Fibroblast of pulmonary artery (primary cell): Measurements from ENCODE around the gene XPNPEP1.

ENCODE experiments used
- DNase-seq: peaks from one replicate; pipeline ENCODE4 v3.0.0-alpha.2; 2010; ENCODE audit warnings: low read depth
- H3K4me3 ChIP-seq: replicated peaks from 2 replicates; pipeline ENCODE4 v1.5.1; 2011; ENCODE audit warnings: low read depth, mild to moderate bottlenecking, control low read depth, low read length, moderate library complexity
- TF ChIP-seq, protein P1 (sequence below): IDR thresholded peaks from 2 replicates; pipeline ENCODE4 v1.5.1; 2011; ENCODE audit warnings: mild to moderate bottlenecking, control low read depth, low read length, inconsistent platforms; ENCODE audit errors: missing control alignments

Gene XPNPEP1

DNA sequence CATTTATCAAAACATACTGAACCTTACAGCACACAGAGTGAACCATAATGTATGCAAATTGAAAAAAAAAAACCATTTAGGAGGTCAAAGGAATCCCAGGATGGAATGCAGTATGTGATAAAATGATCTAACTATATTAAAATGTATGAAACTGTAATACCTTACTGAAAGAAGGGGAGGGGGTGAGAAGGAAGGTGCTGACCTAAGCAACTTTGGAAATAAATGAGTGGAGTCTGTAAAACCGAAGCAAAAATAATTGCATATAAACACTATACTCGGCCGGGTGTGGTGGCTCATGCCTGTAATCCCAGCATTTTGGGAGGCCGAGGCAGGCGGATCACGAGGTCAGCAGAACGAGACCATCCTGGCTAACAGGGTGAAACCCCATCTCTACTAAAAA, 69.4 kb downstream of the XPNPEP1 start:
- H3K4me3 ChIP-seq = no peak overlapping the region
- DNase-seq = no peak
- TF ChIP-seq, protein P1, sequence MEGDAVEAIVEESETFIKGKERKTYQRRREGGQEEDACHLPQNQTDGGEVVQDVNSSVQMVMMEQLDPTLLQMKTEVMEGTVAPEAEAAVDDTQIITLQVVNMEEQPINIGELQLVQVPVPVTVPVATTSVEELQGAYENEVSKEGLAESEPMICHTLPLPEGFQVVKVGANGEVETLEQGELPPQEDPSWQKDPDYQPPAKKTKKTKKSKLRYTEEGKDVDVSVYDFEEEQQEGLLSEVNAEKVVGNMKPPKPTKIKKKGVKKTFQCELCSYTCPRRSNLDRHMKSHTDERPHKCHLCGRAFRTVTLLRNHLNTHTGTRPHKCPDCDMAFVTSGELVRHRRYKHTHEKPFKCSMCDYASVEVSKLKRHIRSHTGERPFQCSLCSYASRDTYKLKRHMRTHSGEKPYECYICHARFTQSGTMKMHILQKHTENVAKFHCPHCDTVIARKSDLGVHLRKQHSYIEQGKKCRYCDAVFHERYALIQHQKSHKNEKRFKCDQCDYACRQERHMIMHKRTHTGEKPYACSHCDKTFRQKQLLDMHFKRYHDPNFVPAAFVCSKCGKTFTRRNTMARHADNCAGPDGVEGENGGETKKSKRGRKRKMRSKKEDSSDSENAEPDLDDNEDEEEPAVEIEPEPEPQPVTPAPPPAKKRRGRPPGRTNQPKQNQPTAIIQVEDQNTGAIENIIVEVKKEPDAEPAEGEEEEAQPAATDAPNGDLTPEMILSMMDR = no peak

DNA sequence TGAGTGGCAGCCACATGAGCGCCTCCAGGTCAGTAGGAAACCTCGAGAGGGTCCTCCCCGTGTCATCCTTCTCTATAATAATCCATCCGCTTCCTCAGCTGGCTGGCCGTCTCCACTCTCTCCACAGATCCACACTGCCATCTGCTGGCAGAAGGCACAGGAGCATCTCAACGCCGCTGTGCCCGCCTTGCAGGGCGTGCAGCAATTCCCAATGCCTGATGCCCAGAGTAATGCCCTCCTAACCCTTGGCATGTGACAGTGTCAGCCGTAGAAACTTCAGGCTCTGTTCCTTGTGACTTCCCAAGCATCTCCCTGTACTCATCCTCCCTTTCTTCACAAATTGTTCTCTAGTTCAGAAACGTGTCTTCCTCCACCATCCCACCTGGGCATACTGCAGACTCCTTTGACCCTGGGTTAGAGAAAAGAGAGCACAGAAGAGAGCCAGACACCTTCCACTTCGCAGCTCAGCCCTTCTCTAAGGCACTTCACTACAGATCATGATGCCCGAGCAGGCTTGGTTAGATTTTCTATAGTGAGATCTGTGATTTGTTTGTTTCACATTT, 70.8 kb downstream of the XPNPEP1 start:
- TF ChIP-seq, protein P1 = peak; percentile 93
- peak; percentile 80 for DNase-seq
- H3K4me3 ChIP-seq = no peak overlapping the region

- TF ChIP-seq, protein P1 = no peak
- no peak overlapping the region for H3K4me3 ChIP-seq
- no peak for DNase-seq
Observed at GRCh38 chr10:109851616-109852474, 71.5 kb downstream of the XPNPEP1 start.

DNA sequence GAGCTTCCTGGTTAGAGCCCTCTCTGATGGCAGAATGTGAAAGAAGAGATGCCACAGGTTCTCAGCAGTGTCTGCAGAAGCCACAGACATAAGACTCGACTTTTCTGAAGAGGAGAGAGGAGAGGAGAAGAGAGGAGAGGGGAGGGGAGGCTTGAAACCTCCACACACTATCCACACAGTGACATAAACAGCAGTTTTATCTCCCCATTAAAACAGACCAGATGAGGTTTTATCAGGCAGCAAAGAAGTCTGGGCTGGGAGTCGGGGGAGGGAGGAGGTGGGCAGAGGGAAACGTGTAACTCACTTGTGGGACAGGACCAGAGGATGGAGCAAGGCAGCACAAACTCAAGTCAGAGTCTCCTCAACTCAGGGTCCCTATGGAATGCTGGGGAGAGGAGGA, 76.5 kb downstream of the XPNPEP1 start:
- TF ChIP-seq, protein P1 = no peak
- H3K4me3 ChIP-seq = no peak overlapping the region
- no peak for DNase-seq

DNA sequence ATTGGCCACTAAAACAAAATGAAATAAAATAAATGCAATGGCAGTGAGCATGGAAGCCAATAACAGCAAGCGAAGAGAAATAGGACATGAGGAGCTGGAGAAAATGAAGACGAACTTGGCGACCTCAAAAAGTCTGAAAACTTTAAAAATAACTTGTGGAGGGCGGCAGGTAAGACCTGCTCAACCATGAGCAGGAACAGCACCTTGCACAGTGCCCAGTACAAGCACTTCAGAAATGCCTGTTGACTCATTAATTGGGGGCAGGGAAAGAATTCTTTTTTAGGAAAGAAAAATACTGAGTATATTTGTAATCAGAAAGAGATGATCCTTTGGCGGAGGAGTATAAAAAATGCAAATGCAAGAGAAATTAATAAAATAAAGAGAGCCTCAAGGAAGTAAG, 78.0 kb downstream of the XPNPEP1 start:
- TF ChIP-seq, protein P1 = no peak
- DNase-seq = no peak

DNA sequence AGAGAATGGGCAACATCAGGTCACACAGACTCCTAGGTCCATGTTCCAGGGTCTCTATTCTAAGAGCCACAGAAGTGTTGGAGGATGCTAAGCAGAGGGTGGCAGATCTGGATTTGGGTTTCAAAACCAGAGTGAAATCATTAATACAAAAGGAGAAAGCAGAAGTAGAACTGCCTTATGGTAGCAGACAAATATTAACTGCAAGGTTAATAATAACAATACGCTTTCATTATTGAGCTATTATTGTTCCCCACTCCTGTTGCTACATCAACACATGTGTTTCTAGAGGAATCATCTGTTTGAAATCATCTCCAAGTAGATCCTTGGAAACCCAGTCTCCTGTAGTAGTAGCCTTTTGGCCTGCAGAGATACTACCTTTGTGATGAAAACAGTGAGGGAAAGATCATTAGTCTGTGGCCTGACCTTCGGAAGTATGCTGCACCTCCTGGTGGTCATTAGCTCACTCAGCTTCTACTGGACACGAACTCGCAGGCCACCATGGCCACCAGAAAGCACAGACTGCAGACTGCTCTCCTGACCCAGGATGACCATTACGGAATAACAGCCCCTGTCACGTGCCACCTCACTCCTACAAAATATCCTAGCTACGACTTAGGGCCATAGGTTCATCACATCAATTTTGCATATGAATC, 84.6 kb downstream of the XPNPEP1 start:
- DNase-seq = no peak
- TF ChIP-seq, protein P1 = no peak

More for the DNA sequence above, 78.0 kb downstream of the XPNPEP1 start:
- H3K4me3 ChIP-seq = no peak overlapping the region

More for the DNA sequence above, 84.6 kb downstream of the XPNPEP1 start:
- no peak overlapping the region for H3K4me3 ChIP-seq
